ENCODE results near the gene NOXA1. TPM values are rescaled to one million over a fixed set of nuclear protein-coding genes. Genes with fewer than 3 reads are reported as not detected.

The NOXA1 gene
- total and polyA plus RNA-seq, 9 of the 15 experiments (the other 6 are each of a cell fraction or from before 2014, with no cell fraction given) = 0.07 to 1.2 (median 0.20) TPM; not detected in 4

- TF ChIP-seq MBD1 (CRISPR knock-in tag; IDR thresholded peaks at IDR 0.05) = no peak
- TF ChIP-seq NELFE (IDR thresholded peaks at IDR 0.05; ENCODE audit: insufficient read depth, insufficient read length) = no peak
- peak; percentile 7 for TF ChIP-seq SP2 (IDR thresholded peaks at IDR 0.05; ENCODE audit: extremely low read depth, low read depth, low read length, poor library complexity, severe bottlenecking)
- no peak for TF ChIP-seq ARNT (IDR thresholded peaks at IDR 0.05)
- no peak for TF ChIP-seq NFXL1 (CRISPR knock-in tag; IDR thresholded peaks at IDR 0.05)
- TF ChIP-seq CREB1 (IDR thresholded peaks at IDR 0.05) = peak; percentile 18; the same call in 1 of the 2 replicates
- TF ChIP-seq CREB1 (CRISPR knock-in tag; IDR thresholded peaks at IDR 0.05) = peak; percentile 71
- TF ChIP-seq ZNF398 (CRISPR knock-in tag; IDR thresholded peaks at IDR 0.05) = no peak
- no peak for TF ChIP-seq ZNF511 (CRISPR knock-in tag; IDR thresholded peaks at IDR 0.05)
- peak; percentile 50 to 60 for TF ChIP-seq RAD21 (CRISPR knock-in tag; conservative IDR thresholded peaks at IDR 0.05 in 1 of 2, IDR thresholded peaks at IDR 0.05 in 1 of 2)
- no peak for TF ChIP-seq L3MBTL2 (IDR thresholded peaks at IDR 0.05)
- TF ChIP-seq ZNF586 (CRISPR knock-in tag; conservative IDR thresholded peaks at IDR 0.05) = no peak
- TF ChIP-seq CCNT2 (IDR thresholded peaks at IDR 0.05; ENCODE audit: borderline replicate concordance, extremely low read depth, insufficient read length, low read depth, low read length) = peak; percentile 83
- TF ChIP-seq YY1 (IDR thresholded peaks at IDR 0.05; ENCODE audit: borderline replicate concordance in 1 of 3, control insufficient read depth in 1 of 3, extremely low read depth in 1 of 3, insufficient read depth in 3 of 3, insufficient read length in 1 of 3, insufficient replicate concordance in 2 of 3, low read depth in 1 of 3, low read length in 2 of 3) = peak in 2 of 3 experiments; percentile 64 to 73
- TF ChIP-seq ZNF239 (CRISPR knock-in tag; IDR thresholded peaks at IDR 0.05) = no peak
- 0 out of 4 replicates have a peak, but pooled peaks of 1 of the 2 experiments have one; percentile 49 for TF ChIP-seq ZMIZ1 (IDR thresholded peaks at IDR 0.05; ENCODE audit: low read depth in 2 of 2, low read length in 2 of 2)
- no peak for TF ChIP-seq HDAC8 (tag; IDR thresholded peaks at IDR 0.05)
Observed at GRCh38 chr9:137422604-137423513, at the start of gene NOXA1, which contains the start of gene EXD3 (continued).
